PC-9 (cell line): ENCODE measurements around the gene TFIP11. TPM values are rescaled to one million over a fixed set of nuclear protein-coding genes. Genes with fewer than 3 reads are reported as not detected.

Source experiments
- BruUV-seq: library from RNA; stranded (reverse); fragments of 400-500 nt; replicated peaks from 2 replicates; lab custom pipeline; 2021; lab: Mats Ljungman, UMichigan
- CTCF ChIA-PET: fragments of 300-600 bp; sonication (Branson Sonifier 250); formaldehyde crosslinking; loops from one replicate; lab custom pipeline; 2022; ENCODE audit warnings: antibody characterized with exemption; lab: Charles Lee
- POLR2A ChIA-PET: fragments of 300-600 bp; sonication (Branson Sonifier 250); formaldehyde crosslinking; loops from one replicate; lab custom pipeline; 2022; ENCODE audit warnings: antibody characterized with exemption; ENCODE audit not compliant: unreplicated experiment; lab: Charles Lee
- DNase-seq, 2 experiments: peaks; one replicate each; pipeline versions ENCODE4 v3.0.0 to v3.0.0-alpha.2; 2015 to 2022; ENCODE audit warnings: mixed read lengths in 1 of 2
- H2AFZ ChIP-seq: fragments of 200-600 bp; sonication (generic); 2 replicates; pipeline ENCODE4 v1.8.1; 2017; ENCODE audit warnings: antibody characterized with exemption
- H3F3A ChIP-seq: fragments of 200-600 bp; sonication (generic); 2 replicates; pipeline ENCODE4 v1.8.1; 2017; ENCODE audit warnings: antibody characterized with exemption, mild to moderate bottlenecking, low read depth; ENCODE audit not compliant: insufficient read depth
- H3K27ac ChIP-seq: fragments of 200-600 bp; sonication (generic); 2 replicates; pipeline ENCODE4 v1.6.1; 2016; ENCODE audit warnings: mixed run types
- H3K27me3 ChIP-seq: fragments of 200-600 bp; sonication (generic); 2 replicates; pipeline ENCODE4 v1.6.1; 2016; ENCODE audit warnings: low read depth, mixed run types; ENCODE audit not compliant: insufficient read depth
- H3K36me3 ChIP-seq: fragments of 200-600 bp; sonication (generic); 2 replicates; pipeline ENCODE4 v1.6.1; 2016; ENCODE audit warnings: low read depth, mixed run types
- H3K4me1 ChIP-seq: fragments of 200-600 bp; sonication (generic); replicated peaks from 2 replicates; pipeline ENCODE4 v1.6.1; 2016; ENCODE audit warnings: mixed run types; ENCODE audit not compliant: insufficient read depth
- H3K4me2 ChIP-seq: fragments of 200-600 bp; sonication (generic); 2 replicates; pipeline ENCODE4 v1.6.1; 2017; ENCODE audit warnings: mixed run types
- H3K4me3 ChIP-seq: fragments of 200-600 bp; sonication (generic); 2 replicates; pipeline ENCODE4 v1.6.1; 2016; ENCODE audit warnings: mixed run types
- H3K79me2 ChIP-seq: fragments of 200-600 bp; sonication (generic); 2 replicates; pipeline ENCODE4 v1.6.1; 2017; ENCODE audit warnings: low read depth, mixed run types
- H3K9me2 ChIP-seq: fragments of 200-600 bp; sonication (generic); 2 replicates; pipeline ENCODE4 v1.8.1; 2017; ENCODE audit warnings: mild to moderate bottlenecking; ENCODE audit not compliant: insufficient read depth
- H3K9me3 ChIP-seq: fragments of 200-600 bp; sonication (generic); 2 replicates; pipeline ENCODE4 v1.8.1; 2016; ENCODE audit warnings: low read depth; ENCODE audit not compliant: insufficient read depth
- H4K20me1 ChIP-seq: fragments of 200-600 bp; sonication (generic); 2 replicates; pipeline ENCODE4 v1.8.1; 2017; ENCODE audit not compliant: insufficient read depth
- CTCF ChIP-seq: fragments of 200-600 bp; sonication (generic); conservative IDR thresholded peaks from 2 replicates; pipeline ENCODE4 v1.6.1; 2017; ENCODE audit warnings: mixed run types, antibody characterized with exemption, mild to moderate bottlenecking, moderate library complexity
- EZH2 ChIP-seq: fragments of 200-600 bp; sonication (generic); IDR thresholded peaks from 2 replicates; pipeline ENCODE4 v1.8.0; 2017; ENCODE audit warnings: antibody characterized with exemption, low read depth
- intact Hi-C: fragments of 100-400 bp; cut with micrococcal nuclease; formaldehyde crosslinking; loops from one replicate; pipeline ENCODE4 v1.10.0; 2022; ENCODE audit not compliant: unreplicated experiment
- total RNA-seq: library from RNA; stranded (reverse); gene quantifications from 2 replicates; pipeline ENCODE4 v1.2.3, GENCODE V29; 2021

Gene TFIP11
- total RNA-seq, 1 experiment from 2014 or later, result 17.3 TPM

GRCh38 chr22:26503758-26504157, 8.5 kb downstream of the TFIP11 start:
- H3K36me3 ChIP-seq, result peaks cover 37% of the 10 kb centered on the region
- no peaks in the 10 kb centered on the region for H3F3A ChIP-seq
- H3K4me1 ChIP-seq, result no peaks in the 10 kb centered on the region
- no peak overlapping the region for H3K4me3 ChIP-seq
- H3K9me2 ChIP-seq, result no peaks in the 10 kb centered on the region
- no peak overlapping the region for H2AFZ ChIP-seq
- H3K9me3 ChIP-seq, result no peaks in the 10 kb centered on the region
- intact Hi-C loops, result no loop called here
- TF ChIP-seq EZH2 (no peak), CTCF (no peak)
- CTCF ChIA-PET, result no interaction called here
- no peaks in the 10 kb centered on the region for H3K79me2 ChIP-seq
- POLR2A ChIA-PET, result interaction anchor here (0.6 kb wide), 1 partner anchor 134 kb away, joined by 3 read pairs; no protein-coding TSS in a partner anchor
- no peaks in the 10 kb centered on the region; the same call in none of the 2 replicates for H4K20me1 ChIP-seq
- no peaks in the 10 kb centered on the region for H3K27me3 ChIP-seq
- no peak overlapping the region for H3K27ac ChIP-seq
- BruUV-seq, result no TSS peak
- no peak overlapping the region for H3K4me2 ChIP-seq
- no peak for DNase-seq

GRCh38 chr22:26502688-26503561, 9.3 kb downstream of the TFIP11 start:
- H3K9me3 ChIP-seq, result no peaks in the 10 kb centered on the region
- H3F3A ChIP-seq, result no peaks in the 10 kb centered on the region
- H3K4me2 ChIP-seq, result no peak overlapping the region
- CTCF ChIA-PET, result interaction anchor here (0.6 kb wide), 2 partner anchors 141 to 716 kb away, joined by 3 to 11 read pairs; no protein-coding TSS in a partner anchor
- no peaks in the 10 kb centered on the region for H3K9me2 ChIP-seq
- no peaks in the 10 kb centered on the region for H3K27me3 ChIP-seq
- no peaks in the 10 kb centered on the region for H3K79me2 ChIP-seq
- no peaks in the 10 kb centered on the region for H3K4me1 ChIP-seq
- no peak overlapping the region for H3K27ac ChIP-seq
- H3K36me3 ChIP-seq, result peaks cover 37% of the 10 kb centered on the region
- no peak for DNase-seq
- no peak for TF ChIP-seq EZH2
- TF ChIP-seq CTCF, result peak; percentile 58; the same call in 1 of the 2 replicates
- no TSS peak for BruUV-seq
- no peaks in the 10 kb centered on the region; the same call in none of the 2 replicates for H4K20me1 ChIP-seq
- H2AFZ ChIP-seq, result no peak overlapping the region
- POLR2A ChIA-PET, result interaction anchor here (0.6 kb wide), 1 partner anchor 151 kb away, joined by 3 read pairs; no protein-coding TSS in a partner anchor
- no peak overlapping the region for H3K4me3 ChIP-seq
- intact Hi-C loops, result no loop called here

- POLR2A ChIA-PET, result no interaction called here
- no peaks in the 10 kb centered on the region for H3K27me3 ChIP-seq
- peaks cover 41% of the 10 kb centered on the region for H3K36me3 ChIP-seq
- intact Hi-C loops, result no loop called here
- DNase-seq, result no peak
- H4K20me1 ChIP-seq, result no peaks in the 10 kb centered on the region; the same call in none of the 2 replicates
- no peak overlapping the region for H3K4me3 ChIP-seq
- H3K4me1 ChIP-seq, result no peaks in the 10 kb centered on the region
- H3K9me3 ChIP-seq, result no peaks in the 10 kb centered on the region
- H3K9me2 ChIP-seq, result no peaks in the 10 kb centered on the region
- TF ChIP-seq CTCF (no peak), EZH2 (no peak)
- H3K79me2 ChIP-seq, result no peaks in the 10 kb centered on the region
- H3F3A ChIP-seq, result no peaks in the 10 kb centered on the region
- no peak overlapping the region for H2AFZ ChIP-seq
- no peak overlapping the region for H3K27ac ChIP-seq
- CTCF ChIA-PET, result no interaction called here
- BruUV-seq, result no TSS peak
- no peak overlapping the region for H3K4me2 ChIP-seq
Measured at GRCh38 chr22:26501996-26502395, 10.3 kb downstream of the TFIP11 start.
